HCT116 (cell line): ENCODE measurements around the gene IFITM5.
"Not testable (repeated sequence)": the region's sequence is repeated elsewhere in the genome, so short reads cannot be mapped to it uniquely, and the experiment has no call there.

ENCODE experiments used
- ELF1 ChIP-seq: IDR thresholded peaks from 2 replicates; pipeline ENCODE4 v1.6.1; 2012; ENCODE audit warnings: low read depth, borderline replicate concordance
- POLR2AphosphoS5 ChIP-seq: IDR thresholded peaks from 2 replicates; pipeline ENCODE4 v1.6.1; 2011; ENCODE audit warnings: mild to moderate bottlenecking, low read depth, low read length, moderate library complexity

DNA sequence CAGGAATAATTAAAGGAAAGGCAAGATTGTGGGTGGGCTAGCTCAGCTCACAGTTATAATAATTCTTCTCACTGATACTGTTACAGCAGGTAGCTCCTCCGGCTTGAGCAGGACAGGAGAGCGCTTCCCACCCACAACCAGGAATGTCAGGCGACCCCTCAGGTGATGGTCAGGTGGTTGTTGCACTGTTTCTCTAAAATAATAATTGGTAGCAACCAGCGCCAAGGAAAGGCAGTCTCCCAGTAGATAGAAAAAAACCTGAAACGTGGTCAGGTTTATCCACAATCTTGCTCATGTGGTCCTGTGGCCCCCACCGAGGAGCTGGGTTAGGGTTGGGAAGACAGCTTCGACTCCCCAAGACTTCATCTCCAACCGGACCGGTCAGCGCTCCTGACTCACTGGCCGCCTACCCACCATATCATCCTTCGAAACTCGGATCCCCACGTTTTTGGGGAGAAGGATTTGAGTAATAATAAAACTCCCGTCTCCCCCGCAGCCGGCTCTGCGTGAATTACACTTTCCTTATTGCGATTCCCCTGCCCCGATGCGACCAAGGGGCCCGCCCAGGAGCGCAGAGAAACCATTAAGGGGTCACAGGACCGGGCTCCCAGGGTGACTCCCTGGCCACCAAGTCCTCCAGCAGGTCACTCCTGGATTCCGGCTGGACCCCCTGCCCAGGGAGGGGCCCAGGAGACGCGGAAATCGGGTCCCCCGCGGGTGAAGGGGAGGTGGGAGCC is 18.5 kb upstream of the IFITM5 start:
- not testable (repeated sequence) for TF ChIP-seq ELF1, POLR2AphosphoS5
